Ectodermal cell (in vitro differentiated cells): ENCODE data around the gene GOLT1B.

ENCODE experiments used
- H3K27ac ChIP-seq: 2 replicates; pipeline ENCODE4 v1.7.0; 2013; ENCODE audit warnings: mild to moderate bottlenecking, low read depth, low read length; ENCODE audit not compliant: insufficient read depth, poor library complexity, severe bottlenecking
- H3K27me3 ChIP-seq: 2 replicates; pipeline ENCODE4 v1.7.0; 2013; ENCODE audit warnings: mild to moderate bottlenecking, low read length; ENCODE audit not compliant: insufficient read depth, control insufficient read depth, poor library complexity, severe bottlenecking
- H3K36me3 ChIP-seq: one replicate; pipeline ENCODE4 v1.7.0; 2013; ENCODE audit warnings: low read length; ENCODE audit not compliant: control insufficient read depth, insufficient read depth
- H3K4me1 ChIP-seq: one replicate; pipeline ENCODE4 v1.7.0; 2013; ENCODE audit warnings: low read length; ENCODE audit not compliant: control insufficient read depth, insufficient read depth
- H3K4me3 ChIP-seq: 2 replicates; pipeline ENCODE4 v1.7.0; 2013; ENCODE audit warnings: low read depth, low read length, control low read depth; ENCODE audit not compliant: insufficient read depth
- H3K9me3 ChIP-seq: 2 replicates; pipeline ENCODE4 v1.7.0; 2013; ENCODE audit warnings: mild to moderate bottlenecking, low read length, moderate library complexity; ENCODE audit not compliant: control insufficient read depth
- WGBS, 2 experiments: methylation state at CpG; one replicate each; pipeline ENCODE4 v1.1.7; 2013; ENCODE audit warnings: missing lambda C conversion rate in 2 of 2; 5-methylcytosine and 5-hydroxymethylcytosine counted together

Gene GOLT1B

GRCh38 chr12:21478756-21479455 is 22.7 kb upstream of the GOLT1B start:
- no peak overlapping the region for H3K4me3 ChIP-seq
- no peaks in the 10 kb centered on the region for H3K27me3 ChIP-seq
- no peaks in the 10 kb centered on the region for H3K9me3 ChIP-seq
- H3K36me3 ChIP-seq = no peaks in the 10 kb centered on the region
- 93 to 95% methylated on average over 10 of the region's 10 CpGs for WGBS, 2 experiments
- H3K4me1 ChIP-seq = no peaks in the 10 kb centered on the region
- H3K27ac ChIP-seq = no peak overlapping the region

GRCh38 chr12:21483531-21483930 is 18.1 kb upstream of the GOLT1B start:
- 88 to 96% methylated on average over 2 of the region's 3 CpGs for WGBS, 2 experiments
- Histone ChIP-seq H3K36me3 (peaks cover 9% of the 10 kb centered on the region), H3K27me3 (no peaks in the 10 kb centered on the region), H3K9me3 (no peaks in the 10 kb centered on the region), H3K27ac (no peak overlapping the region), H3K4me1 (no peaks in the 10 kb centered on the region), H3K4me3 (no peak overlapping the region)

DNA sequence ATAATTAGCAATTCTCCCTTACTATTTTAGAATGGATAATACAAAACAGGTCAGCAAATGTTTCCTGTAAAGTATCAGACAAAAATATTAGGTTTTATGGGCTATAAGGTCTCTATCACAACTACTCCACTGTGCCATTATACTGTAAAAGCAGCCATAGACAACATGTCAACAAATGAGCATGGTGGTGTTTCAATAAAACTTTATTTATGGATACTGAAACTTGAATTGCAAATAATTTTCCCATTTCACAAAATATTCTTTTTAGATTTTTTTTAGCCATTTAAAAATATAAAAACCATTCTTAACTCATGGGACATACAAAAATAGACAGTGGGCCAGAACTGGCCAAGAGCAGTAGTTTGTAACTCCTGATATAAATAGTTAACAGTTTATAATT is 15.6 kb upstream of the GOLT1B start:
- H3K4me1 ChIP-seq = no peaks in the 10 kb centered on the region
- H3K36me3 ChIP-seq = peaks cover 9% of the 10 kb centered on the region
- H3K27ac ChIP-seq = no peak overlapping the region
- no peaks in the 10 kb centered on the region for H3K9me3 ChIP-seq
- H3K4me3 ChIP-seq = no peak overlapping the region
- H3K27me3 ChIP-seq = no peaks in the 10 kb centered on the region

GRCh38 chr12:21499765-21500164 is 1.8 kb upstream of the GOLT1B start:
- Histone ChIP-seq H3K36me3 (peaks cover 22% of the 10 kb centered on the region), H3K4me1 (no peaks in the 10 kb centered on the region), H3K27ac (no peak overlapping the region), H3K4me3 (no peak overlapping the region), H3K9me3 (no peaks in the 10 kb centered on the region), H3K27me3 (no peaks in the 10 kb centered on the region)
- WGBS, 2 experiments = 61 to 63% methylated on average over 2 of the region's 2 CpGs

GRCh38 chr12:21500786-21501257 is 767 bp upstream of the GOLT1B start:
- peak overlapping the region; percentile 88 for H3K4me3 ChIP-seq
- H3K4me1 ChIP-seq = no peaks in the 10 kb centered on the region
- WGBS, 2 experiments = 17 to 19% methylated on average over 7 to 8 of the region's 8 CpGs
- H3K27me3 ChIP-seq = no peaks in the 10 kb centered on the region
- H3K27ac ChIP-seq = peak overlapping the region; percentile 76
- no peaks in the 10 kb centered on the region for H3K9me3 ChIP-seq
- peaks cover 14% of the 10 kb centered on the region for H3K36me3 ChIP-seq

GRCh38 chr12:21502164-21502496 is 541 bp downstream of the GOLT1B start:
- H3K4me1 ChIP-seq = no peaks in the 10 kb centered on the region
- WGBS, 2 experiments = 1% methylated on average over 14 of the region's 14 CpGs
- peak overlapping the region; percentile 87 for H3K27ac ChIP-seq

DNA sequence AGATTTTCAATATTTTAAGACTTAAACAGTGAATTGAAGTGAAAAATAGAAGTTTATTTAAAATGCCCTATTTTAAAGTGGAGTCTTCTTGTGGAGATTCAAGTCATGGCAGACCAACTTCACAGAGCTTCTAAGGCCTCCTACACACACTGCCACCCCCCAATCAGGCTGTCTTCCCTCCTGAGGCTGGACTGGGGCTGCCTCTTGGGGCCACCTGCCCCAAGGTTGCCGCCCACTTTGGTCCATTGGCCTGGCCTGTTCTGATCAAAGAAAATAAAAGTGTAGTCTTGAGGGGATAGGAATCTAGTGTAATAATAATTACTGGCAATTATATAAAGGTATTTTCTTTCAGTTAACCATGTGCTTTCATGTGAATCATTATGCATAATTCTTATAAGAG is 1.3 kb downstream of the GOLT1B start:
- Histone ChIP-seq H3K36me3 (peaks cover 9% of the 10 kb centered on the region), H3K27ac (no peak overlapping the region), H3K27me3 (no peaks in the 10 kb centered on the region), H3K4me1 (no peaks in the 10 kb centered on the region), H3K9me3 (no peaks in the 10 kb centered on the region), H3K4me3 (peak overlapping the region; percentile 88)
- WGBS, 2 experiments = 86 to 100% methylated on average over 1 of the region's 1 CpG

More at GRCh38 chr12:21502164-21502496, 541 bp downstream of the GOLT1B start:
- H3K36me3 ChIP-seq = peaks cover 10% of the 10 kb centered on the region
- no peaks in the 10 kb centered on the region for H3K9me3 ChIP-seq
- H3K4me3 ChIP-seq = peak overlapping the region; percentile 88
- no peaks in the 10 kb centered on the region for H3K27me3 ChIP-seq

- Histone ChIP-seq H3K4me1 (no peaks in the 10 kb centered on the region), H3K4me3 (no peak overlapping the region), H3K27me3 (no peaks in the 10 kb centered on the region), H3K36me3 (peaks cover 6% of the 10 kb centered on the region), H3K9me3 (no peaks in the 10 kb centered on the region), H3K27ac (no peak overlapping the region)
- 50 to 100% methylated on average over 1 to 2 of the region's 2 CpGs for WGBS, 2 experiments
Observed at GRCh38 chr12:21505888-21506287, 4.3 kb downstream of the GOLT1B start.

- Histone ChIP-seq H3K4me1 (no peaks in the 10 kb centered on the region), H3K27me3 (no peaks in the 10 kb centered on the region), H3K27ac (no peak overlapping the region), H3K36me3 (peaks cover 6% of the 10 kb centered on the region), H3K4me3 (no peak overlapping the region), H3K9me3 (no peaks in the 10 kb centered on the region)
- 94 to 96% methylated on average over 2 of the region's 2 CpGs for WGBS, 2 experiments
Observed at GRCh38 chr12:21507849-21508248, 6.3 kb downstream of the GOLT1B start.

DNA sequence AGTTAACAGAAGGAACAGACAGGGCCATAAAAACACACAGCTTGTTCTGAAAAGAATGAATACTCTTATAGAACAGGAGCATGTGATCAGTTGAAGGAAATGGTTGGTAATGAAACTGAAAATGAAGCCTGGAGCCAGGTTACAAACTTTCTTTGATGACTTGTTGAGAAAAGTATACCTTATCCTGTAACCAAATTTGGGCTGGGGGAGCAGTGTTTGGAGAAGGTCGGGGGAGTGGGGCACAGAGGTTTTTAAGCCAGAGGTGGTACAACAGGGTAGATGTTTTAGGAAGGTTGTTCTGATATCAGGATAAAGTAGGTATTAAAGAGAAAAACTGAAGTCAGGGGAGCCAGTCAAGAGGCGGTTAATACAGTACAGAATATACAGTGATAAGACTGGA is 8.2 kb downstream of the GOLT1B start:
- Histone ChIP-seq H3K4me3 (no peak overlapping the region), H3K27ac (no peak overlapping the region), H3K9me3 (no peaks in the 10 kb centered on the region), H3K36me3 (peaks cover 6% of the 10 kb centered on the region), H3K4me1 (no peaks in the 10 kb centered on the region), H3K27me3 (no peaks in the 10 kb centered on the region)
- WGBS, 2 experiments = 47 to 50% methylated on average over 2 of the region's 2 CpGs
